ENCODE results near the gene RPL18.
"Not testable (repeated sequence)": the region's sequence is repeated elsewhere in the genome, so short reads cannot be mapped to it uniquely, and the experiment has no call there.

The RPL18 gene

DNA sequence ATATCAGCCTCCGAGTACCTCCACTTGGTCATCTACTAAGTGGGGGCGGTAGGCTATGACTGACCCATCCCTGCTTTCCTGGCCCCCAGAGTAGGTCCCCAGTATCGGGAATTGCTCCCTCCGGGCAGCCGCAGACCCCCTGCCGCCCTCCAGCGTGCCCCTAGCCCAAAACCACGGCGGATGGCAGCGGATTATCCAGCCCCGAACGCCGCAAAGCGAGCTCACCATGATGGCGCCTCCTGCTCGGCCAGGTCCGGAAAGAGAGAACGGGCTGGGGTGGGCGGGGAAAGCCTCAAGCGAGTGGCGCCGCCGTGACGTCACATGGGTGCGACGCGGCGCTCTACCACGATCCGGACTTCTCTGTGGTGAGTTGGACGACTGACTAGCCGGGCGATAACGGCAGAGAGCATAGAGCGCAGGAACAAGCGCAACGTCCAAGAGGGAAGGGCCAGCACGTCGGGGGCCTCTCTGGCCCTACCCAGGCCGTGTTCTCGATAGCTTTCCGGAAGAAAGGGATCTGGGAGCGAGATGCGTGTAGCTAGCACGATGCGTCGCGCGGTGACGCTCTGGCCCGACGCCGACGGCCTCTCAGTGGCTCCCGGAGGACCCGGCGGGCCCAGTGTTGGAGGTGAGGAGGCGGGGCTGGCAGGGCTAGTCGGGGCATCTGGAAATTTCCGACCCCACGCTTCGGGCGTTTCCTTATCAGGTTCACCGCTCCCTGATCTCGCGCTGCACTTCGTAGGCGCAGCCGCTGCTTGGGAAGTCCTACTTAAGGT lies at the start of gene RPL18, which contains the start of gene SPHK2:
RPL18 (minus strand) TSS at position 263 of the 776 bp plus-strand sequence; CDS start at position 228, 35 bp downstream.
SPHK2 (plus strand) TSS at position 591 of the 776 bp plus-strand sequence. CDS start 1,009 bp downstream, outside the sequence.
- peak; percentile 98 for DNase-seq
- in situ Hi-C loops (cut with HindIII; ENCODE audit: low pct_ligation_motif_present, low pct_unique_long_range_greater_than_20kb, low sequenced_read_pairs) = no loop called here

DNA sequence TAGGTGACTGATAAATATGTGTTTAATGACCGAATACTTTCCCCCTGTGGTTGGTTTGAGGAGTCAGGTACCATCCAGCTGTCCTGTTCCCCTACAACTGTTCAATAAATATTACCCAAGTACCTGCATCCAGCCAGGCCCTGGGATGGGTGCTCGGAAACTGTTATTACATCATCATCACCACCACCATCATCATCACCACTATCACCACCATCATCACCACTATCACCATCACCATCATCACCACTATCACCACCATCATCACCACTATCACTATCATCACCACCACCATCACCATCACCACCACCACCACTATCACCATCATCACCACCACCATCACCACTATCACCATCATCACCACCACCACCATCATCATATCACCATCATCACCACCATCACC lies 49.8 kb upstream of the RPL18 start:
- in situ Hi-C loops (cut with HindIII; ENCODE audit: low pct_ligation_motif_present, low pct_unique_long_range_greater_than_20kb, low sequenced_read_pairs) = no loop called here
- no peak for DNase-seq

DNA sequence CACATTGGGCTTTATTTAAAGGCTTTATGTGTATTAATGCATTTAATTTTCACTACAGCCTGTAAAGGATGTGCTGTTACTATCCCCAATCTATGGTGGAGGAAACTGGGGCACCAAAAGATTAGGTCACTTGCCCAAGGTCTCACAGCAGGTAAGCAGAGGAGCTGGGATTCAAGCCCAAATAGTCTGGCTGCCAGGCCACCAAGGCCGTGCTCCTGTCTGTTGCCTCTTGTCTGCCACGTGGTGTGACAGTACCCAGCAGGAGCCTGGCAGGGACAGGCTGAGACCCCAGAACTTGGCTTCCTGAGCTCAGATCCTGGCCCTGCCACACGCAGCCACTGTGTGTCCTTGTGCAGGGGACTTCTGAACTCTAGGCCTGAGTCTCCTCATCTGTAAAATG lies 49.4 kb upstream of the RPL18 start:
- no peak for DNase-seq
- in situ Hi-C loops (cut with HindIII; ENCODE audit: low pct_ligation_motif_present, low pct_unique_long_range_greater_than_20kb, low sequenced_read_pairs) = no loop called here

DNA sequence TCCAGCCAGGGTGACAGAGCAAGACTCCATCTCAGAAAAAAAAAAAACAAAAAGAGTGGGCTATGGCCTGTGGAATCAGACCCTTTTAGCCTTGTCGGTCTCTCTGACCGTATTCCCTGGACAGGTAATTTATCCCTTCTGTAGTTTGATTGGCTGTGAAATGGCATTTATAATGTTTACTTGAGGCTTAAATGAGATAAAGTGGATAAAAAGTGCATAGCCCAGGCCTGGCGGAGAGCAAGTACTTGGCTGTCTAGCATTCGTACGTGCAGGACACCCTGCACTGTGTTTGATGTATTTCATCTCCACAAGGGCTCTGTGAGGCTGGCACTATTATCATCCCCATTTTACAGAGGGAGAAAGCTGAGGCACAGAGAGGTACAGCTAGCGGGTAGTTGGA lies 46.8 kb upstream of the RPL18 start:
- in situ Hi-C loops (cut with HindIII; ENCODE audit: low pct_ligation_motif_present, low pct_unique_long_range_greater_than_20kb, low sequenced_read_pairs) = no loop called here
- DNase-seq = no peak

DNA sequence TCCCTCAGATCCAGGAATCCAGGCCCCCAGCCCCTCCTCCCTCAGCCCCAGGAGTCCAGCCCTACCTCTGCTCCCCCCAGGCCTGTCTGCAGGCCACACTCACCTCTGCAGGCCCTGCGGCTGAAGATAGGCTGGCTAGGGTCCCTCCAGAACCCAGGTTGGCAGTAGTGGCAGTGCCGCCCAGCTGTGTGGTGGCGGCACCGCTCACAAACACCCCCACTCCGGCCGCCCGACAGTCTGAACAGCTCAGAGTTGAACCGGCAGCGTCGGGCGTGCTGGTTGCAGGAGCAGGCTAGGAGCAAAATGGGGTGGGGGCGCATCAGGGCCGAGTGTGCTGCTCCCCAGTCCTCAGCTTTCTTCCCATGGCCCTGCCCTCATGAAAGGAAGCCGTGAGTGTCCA lies 45.5 kb upstream of the RPL18 start:
- in situ Hi-C loops (cut with HindIII; ENCODE audit: low pct_ligation_motif_present, low pct_unique_long_range_greater_than_20kb, low sequenced_read_pairs) = no loop called here
- DNase-seq = no peak

DNA sequence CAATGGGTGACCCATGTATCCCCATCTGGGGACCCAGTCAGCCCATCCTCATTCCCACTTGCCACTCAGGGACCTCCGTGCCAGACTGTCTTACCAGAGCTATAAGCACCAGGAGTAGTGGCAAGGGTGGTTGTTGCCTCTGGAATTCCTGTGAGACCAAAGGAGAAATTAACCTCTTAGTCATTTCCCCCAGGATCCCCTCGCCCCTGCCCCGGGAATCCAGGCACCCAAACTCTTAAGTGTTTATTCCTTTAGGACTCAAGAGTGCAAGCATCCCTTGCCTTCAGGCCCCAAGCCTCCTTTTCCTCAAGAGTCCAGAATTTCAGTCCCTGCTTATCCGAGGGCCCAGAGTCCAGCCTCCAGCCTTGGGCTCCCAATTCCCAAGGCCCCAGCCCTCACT lies 44.7 kb upstream of the RPL18 start:
- no peak for DNase-seq
- in situ Hi-C loops (cut with HindIII; ENCODE audit: low pct_ligation_motif_present, low pct_unique_long_range_greater_than_20kb, low sequenced_read_pairs) = no loop called here

DNA sequence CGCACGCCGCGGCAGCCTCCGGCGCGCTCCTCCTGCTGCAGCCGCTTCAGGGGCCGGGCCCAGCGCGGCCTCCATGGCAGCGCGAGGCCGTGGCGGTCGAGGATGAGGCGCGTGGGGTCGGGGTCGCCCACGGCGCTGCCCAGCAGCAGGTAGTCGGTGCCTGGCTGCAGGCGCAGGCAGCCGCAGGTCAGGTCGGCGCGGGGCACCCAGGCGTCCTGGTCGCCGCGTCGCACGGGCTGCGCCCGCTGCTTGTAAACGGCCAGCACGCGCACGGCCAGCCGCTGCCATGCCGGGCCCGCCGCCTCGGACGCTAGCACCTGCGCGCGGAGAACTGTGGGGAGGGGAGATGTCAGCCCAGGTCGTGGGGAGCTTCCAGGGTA lies 42.7 kb upstream of the RPL18 start:
- no peak for DNase-seq
- in situ Hi-C loops (cut with HindIII; ENCODE audit: low pct_ligation_motif_present, low pct_unique_long_range_greater_than_20kb, low sequenced_read_pairs) = no loop called here

DNA sequence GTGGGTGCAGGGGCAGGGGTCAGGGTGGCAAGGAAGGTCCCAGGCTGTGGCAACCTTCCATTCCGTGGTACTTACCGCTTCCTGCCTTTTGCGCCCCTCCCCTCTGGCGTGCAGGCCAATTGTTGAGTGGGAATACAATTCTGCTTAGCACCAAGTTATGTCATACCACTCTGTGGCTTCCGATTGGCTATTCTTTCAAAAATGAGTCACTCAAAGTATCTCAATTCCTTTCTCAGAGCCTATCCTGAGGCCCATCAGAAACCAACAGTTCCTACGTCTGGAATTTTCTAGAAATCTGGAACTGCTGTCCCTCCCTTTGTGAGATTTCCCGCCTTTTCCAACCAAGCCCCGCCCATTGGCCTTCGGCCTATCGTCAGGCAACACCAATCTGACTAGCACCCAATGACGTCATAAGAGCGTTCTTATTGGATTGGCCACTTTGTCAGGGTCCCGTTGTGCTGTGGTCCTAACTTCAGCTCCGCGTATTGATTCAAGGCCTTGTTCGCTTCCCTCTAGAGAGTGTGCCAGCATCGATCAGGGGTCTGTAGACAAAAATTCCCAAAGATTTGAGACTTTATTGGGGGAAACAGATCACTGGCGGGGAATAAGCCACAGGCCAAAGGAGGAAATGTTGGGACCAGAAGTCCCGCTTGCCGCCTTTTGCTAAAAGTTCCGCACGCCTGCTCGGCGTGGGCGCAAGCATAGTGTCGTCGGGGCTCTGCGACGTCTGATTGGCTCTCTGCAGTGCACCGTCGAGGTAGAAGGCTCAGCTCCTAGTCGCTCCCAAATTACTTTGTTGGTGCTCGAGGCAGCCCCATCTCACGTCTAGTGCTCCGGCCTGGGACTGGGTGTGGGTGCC lies 42.1 kb upstream of the RPL18 start:
- in situ Hi-C loops (cut with HindIII; ENCODE audit: low pct_ligation_motif_present, low pct_unique_long_range_greater_than_20kb, low sequenced_read_pairs) = no loop called here
- peak; percentile 87 for DNase-seq

DNA sequence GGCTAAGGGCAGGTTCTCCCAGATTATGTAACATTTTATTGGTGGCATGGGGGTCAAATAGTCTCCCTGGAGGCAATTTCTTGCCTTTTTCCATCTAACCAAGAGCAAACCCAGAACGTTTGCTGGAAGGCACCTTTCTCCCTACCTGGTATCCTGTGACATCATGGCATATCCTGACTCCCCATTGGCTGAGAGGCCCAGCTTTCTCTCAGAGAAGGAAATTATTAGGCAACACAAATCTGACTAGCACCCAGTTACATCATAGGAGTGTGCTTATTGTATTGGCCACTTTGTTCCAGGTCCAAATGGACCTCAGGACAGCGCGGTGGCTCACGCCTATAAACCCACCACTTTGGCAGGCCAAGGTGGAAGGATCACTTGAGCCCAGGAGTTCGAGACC lies 40.8 kb upstream of the RPL18 start:
- no peak for DNase-seq

DNA sequence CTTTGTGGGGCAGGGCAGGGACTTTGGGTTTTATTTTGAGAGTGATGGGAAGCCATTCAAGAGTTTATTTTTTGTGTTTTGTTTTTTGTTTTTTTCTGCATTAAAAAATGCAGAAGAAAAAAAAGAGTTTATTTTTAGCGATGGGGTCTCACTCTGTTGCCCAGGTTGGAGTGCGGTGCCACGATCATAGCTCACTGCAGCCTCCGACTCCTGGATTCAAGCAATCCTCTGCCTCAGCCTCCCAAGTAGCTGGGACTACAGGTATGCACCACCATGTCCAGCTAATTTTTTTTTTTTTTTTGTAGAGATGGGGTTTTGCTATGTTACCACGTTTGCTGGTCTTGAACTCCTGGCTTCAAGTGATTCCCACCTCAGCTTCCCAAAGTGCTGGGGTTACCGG lies 39.5 kb upstream of the RPL18 start:
- no peak for DNase-seq

More for the DNA sequence above, 40.8 kb upstream of the RPL18 start:
- in situ Hi-C loops (cut with HindIII; ENCODE audit: low pct_ligation_motif_present, low pct_unique_long_range_greater_than_20kb, low sequenced_read_pairs) = no loop called here

DNA sequence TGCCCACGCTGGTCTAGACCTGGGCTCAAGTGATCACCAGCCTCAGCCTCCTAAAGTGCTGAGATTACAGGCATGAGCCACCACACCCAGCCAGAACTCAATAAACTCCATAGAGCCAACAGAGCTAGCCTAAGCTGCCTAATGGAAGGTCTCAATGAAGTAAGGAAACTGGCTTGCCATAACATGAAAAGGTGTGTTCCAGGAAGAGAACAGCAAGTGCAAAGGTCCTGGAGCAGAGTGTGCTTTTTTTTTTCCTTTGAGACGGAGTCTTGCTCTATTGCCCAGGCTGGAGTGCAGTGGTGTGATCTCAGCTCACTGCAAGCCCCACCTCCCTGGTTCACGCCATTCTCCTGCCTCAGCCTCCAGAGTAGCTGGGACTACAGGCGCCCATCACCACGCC lies 38.9 kb upstream of the RPL18 start:
- in situ Hi-C loops (cut with HindIII; ENCODE audit: low pct_ligation_motif_present, low pct_unique_long_range_greater_than_20kb, low sequenced_read_pairs); DNase-seq: not testable (repeated sequence)

More for the DNA sequence above, 39.5 kb upstream of the RPL18 start:
- in situ Hi-C loops (cut with HindIII; ENCODE audit: low pct_ligation_motif_present, low pct_unique_long_range_greater_than_20kb, low sequenced_read_pairs) = no loop called here

DNA sequence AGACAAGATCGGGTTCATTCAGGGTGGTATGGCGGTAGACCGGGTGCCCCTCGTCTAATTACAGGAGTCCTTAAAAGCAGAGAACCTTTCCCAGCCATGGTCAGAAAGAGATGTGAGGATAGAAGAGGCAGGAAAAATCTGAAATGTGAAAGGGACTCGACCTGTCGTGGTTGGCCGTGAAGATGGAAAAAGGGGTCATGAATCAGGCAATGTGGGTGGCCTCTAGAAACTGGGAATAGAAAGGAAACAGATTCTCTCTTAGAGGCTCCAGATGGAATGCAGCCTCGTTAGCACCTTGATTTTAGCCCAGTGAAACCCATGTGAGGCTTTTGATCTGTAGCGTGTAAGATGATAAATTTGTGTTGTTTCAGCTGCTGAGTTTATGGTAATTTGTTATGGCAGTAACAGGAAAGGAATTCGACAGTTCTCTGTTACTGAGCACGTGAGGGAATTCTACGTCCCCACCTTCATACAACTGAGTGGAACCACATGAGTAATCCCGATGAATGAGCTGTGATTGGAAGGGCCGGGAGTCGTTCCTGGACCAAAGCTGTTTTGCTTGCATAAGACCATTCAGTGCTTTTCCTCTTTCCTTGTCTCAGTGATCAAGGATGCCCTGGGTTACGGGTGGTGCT lies 38.0 kb upstream of the RPL18 start:
- DNase-seq = peak; percentile 22

DNA sequence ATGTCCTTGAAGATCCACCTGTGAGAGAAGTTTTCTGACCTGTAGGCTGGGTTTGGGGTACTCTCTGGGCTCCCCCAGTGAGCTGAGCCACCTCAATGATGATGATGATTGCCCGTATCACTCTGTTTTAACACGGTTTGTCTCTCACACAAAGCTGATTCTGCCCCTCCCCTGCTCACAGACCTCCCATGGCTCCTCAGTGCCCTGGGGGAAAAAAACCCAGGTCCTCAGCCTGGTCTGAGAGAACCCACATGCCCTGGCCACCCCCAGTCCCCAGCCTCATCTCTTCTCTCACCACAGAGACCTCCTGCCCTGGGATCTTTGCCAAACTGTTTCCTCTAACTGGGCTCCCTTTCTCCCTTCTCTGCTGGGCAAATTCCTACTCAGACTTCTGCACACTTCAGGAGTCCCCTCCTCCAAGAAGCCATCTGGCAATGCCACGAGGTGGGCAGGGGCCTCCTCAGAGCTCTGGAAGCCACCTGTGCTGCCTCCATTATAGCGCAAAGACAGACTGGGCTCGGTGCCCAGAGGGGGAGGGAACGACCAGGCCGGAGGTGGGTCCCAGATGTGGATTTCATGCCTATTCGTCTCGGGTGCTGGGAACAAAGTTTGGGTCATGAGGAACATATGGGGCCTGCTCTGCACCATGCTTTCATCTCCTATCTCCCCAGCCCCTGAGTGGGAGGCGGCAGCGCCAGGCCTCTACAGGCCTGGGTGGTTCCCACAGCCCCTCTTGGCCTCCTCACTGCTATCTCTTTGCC lies 35.5 kb upstream of the RPL18 start:
- no peak for DNase-seq
- in situ Hi-C loops (cut with HindIII; ENCODE audit: low pct_ligation_motif_present, low pct_unique_long_range_greater_than_20kb, low sequenced_read_pairs) = no loop called here

More for the DNA sequence above, 38.0 kb upstream of the RPL18 start:
- in situ Hi-C loops (cut with HindIII; ENCODE audit: low pct_ligation_motif_present, low pct_unique_long_range_greater_than_20kb, low sequenced_read_pairs) = no loop called here

DNA sequence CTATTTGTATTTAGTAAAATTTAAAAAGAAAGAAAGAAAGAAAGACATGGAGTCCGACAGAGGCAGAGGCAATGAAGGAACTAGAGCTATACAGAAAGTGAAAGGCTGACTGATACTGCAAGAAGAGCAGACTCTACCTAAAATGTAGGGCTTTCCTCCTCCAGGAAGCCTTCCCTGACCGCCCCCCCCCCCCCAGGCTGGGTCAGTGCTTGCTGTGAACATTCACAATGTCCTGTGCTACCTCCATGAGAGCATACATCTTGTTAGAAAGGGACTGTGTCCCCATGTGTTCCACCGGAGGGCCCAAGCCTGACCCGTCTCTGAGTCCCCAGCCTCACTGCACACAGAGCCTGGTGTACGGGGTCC lies 32.7 kb upstream of the RPL18 start:
- in situ Hi-C loops (cut with HindIII; ENCODE audit: low pct_ligation_motif_present, low pct_unique_long_range_greater_than_20kb, low sequenced_read_pairs) = no loop called here
- no peak for DNase-seq

DNA sequence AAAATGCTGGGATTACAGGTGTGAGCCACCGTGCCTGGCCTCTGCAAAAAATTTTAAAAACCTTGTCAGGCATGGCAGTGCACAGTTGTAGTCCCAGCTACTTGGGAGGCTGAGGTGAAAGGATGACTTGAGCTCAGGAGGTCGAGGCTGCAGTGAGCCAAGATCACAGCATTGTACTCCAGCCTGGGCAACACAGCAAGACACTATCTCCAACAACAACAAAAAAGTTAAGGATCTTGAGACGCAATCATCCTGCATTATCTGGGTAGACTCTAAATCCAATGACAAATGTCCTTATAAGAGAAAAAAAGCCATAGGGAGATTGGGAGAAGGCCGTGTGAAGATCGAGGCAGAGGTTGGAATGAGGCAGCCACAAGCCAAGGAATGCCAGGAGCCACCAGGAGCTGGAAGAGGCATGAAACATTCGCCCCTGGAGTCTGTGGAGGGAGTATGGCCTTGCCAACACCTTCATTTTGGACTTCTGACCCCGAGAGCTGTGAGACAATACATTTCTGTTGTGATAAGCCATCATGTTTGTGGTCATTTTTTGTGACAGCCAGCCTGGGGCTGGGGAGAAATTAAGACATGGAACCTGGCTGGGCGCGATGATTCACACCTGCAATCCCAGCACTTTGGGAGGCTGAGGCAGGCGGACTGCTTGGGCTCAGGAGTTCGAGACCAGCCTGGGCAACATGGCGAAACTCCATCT lies 32.1 kb upstream of the RPL18 start:
- in situ Hi-C loops (cut with HindIII; ENCODE audit: low pct_ligation_motif_present, low pct_unique_long_range_greater_than_20kb, low sequenced_read_pairs) = no loop called here
- DNase-seq = no peak

DNA sequence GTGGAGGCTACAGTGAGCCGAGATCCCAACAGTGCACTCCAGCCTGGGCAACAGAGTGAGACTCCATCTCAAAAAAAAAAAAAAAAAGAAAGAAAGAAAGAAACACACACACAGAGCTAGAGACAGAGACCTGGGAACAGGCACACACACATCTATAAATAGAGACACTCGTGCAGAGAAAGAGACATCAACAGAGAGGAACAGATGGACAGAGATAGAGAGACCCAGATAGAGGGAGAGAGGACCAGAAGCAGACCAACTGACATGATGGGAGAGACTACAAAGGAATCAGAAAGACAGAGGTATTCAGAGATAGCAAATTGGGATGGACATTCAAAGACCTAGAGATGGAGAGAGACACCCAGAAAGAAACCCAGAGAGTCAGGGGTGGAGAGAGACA lies 29.2 kb upstream of the RPL18 start:
- no peak for DNase-seq
- in situ Hi-C loops (cut with HindIII; ENCODE audit: low pct_ligation_motif_present, low pct_unique_long_range_greater_than_20kb, low sequenced_read_pairs) = no loop called here

DNA sequence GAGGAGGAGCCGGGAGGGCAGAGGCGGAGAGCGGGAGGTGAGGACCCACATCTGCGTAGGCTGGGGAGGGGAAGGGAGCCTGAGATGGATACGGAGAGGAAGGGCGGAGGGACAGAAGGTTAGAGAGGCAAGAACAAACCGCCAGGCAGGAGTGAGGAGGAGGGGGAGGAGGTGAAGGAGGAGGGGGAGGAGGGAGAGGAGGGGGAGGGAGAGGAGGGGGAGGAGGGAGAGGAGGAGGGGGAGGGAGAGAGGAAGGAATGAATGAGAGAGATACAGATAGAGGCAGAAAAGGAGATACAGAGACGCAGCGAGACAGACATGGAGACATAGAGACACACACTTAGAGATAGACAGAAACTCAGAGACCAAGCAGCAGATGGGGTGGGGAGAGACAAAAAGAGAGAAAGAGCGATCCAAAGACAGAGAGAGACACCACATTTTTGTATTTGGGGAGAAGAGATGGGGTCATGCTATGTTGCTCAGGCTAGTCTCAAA lies 27.8 kb upstream of the RPL18 start:
- no peak for DNase-seq
- in situ Hi-C loops (cut with HindIII; ENCODE audit: low pct_ligation_motif_present, low pct_unique_long_range_greater_than_20kb, low sequenced_read_pairs) = no loop called here

Measured in ACHN (cell line).